Thyroid gland (tissue), 4 donors: ENCODE measurements around the gene ANKRD45.
"Not testable (repeated sequence)": the region's sequence is repeated elsewhere in the genome, so short reads cannot be mapped to it uniquely, and the experiment has no call there.

Experiments used
- CTCF ChIP-seq, 6 experiments: fragments of 200-600 bp in 3 of 6; fragments of 450-650 bp in 3 of 6; sonication (generic) in 3 of 6; IDR thresholded peaks; one replicate each; pipeline ENCODE4 v1.5.1; 2016 to 2019; ENCODE audit warnings: antibody characterized with exemption in 6 of 6, mild to moderate bottlenecking in 2 of 6, inconsistent platforms in 1 of 6, moderate library complexity in 1 of 6
- POLR2A ChIP-seq, 2 donors: fragments of 450-650 bp; IDR thresholded peaks; one replicate each; pipeline ENCODE4 v1.6.1; 2017; ENCODE audit warnings: antibody characterized with exemption in 2 of 2, mild to moderate bottlenecking in 2 of 2, moderate library complexity in 1 of 2

GRCh38 chr1:173613086-173613485, 56.6 kb downstream of the ANKRD45 start:
- TF ChIP-seq CTCF, POLR2A (IDR thresholded peaks at IDR 0.05): not testable (repeated sequence)
